ENCODE results near the gene PPP1R14B. TPM values are rescaled to one million over a fixed set of nuclear protein-coding genes. Genes with fewer than 3 reads are reported as not detected.
"Not testable (repeated sequence)": the region's sequence is repeated elsewhere in the genome, so short reads cannot be mapped to it uniquely, and the experiment has no call there.

Gene PPP1R14B
- total and polyA plus RNA-seq, 5 donors, result 75.3 to 146 (median 99.9) TPM

DNA sequence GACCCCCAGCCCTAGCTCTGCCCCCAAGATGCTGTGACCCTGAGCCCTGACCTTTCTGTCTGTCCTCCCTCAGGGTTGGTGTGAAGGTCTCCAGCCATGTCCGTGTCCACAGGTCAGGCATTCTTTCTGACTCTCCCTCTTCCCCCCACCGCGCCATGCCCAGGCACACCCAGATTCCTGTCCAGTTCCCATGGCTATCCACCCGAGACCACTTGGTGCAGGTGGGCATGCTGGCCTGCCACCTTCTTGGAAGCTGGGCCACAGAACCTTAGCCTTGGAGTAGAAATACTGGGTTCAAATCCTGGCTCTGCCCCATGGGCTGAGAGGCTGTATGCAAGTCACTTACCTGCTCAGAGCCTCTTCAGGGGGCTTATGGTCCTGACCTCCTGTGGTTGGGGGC is 2.3 kb upstream of the PPP1R14B start:
- H3K4me3 ChIP-seq (ENCODE audit: low read length), result no peak overlapping the region
- H3K27ac ChIP-seq (ENCODE audit: low read length), result no peak overlapping the region
- no peaks in the 10 kb centered on the region for H3K27me3 ChIP-seq (ENCODE audit: control insufficient read depth, insufficient read depth)
- intact Hi-C loops (cut with DNase I), result no loop called here
- H3K4me1 ChIP-seq (ENCODE audit: control insufficient read depth, insufficient read depth, low read length), result no peaks in the 10 kb centered on the region
- no peak for ATAC-seq
- DNase-seq, result peak in 1 of 3 donors; percentile 55
- H3K9me3 ChIP-seq (ENCODE audit: control insufficient read depth, low read length), result no peaks in the 10 kb centered on the region
- 95% methylated on average over 4 of the region's 4 CpGs for WGBS

DNA sequence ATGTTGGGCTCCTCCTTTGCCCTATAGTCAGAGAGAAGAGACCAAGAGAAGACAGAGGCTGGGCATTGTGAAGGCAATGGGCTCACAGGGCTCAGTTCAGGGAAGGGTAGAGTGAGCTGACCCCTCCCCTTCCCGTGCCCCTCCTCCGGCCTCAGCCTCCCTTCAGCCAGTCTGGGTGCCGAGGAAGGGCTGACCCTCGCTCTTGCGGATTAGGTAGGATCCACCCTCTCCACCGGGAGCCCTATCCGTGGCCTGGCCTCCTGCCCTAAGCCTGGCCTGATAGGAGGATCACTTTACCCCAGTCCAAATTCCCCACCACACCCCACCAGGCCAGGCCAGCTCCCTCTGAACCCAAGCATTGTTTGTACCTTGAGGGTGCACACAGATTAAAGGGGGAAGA is 1.8 kb upstream of the PPP1R14B start:
- intact Hi-C loops (cut with DNase I), result no loop called here
- 72% methylated on average over 7 of the region's 7 CpGs for WGBS
- peak in 2 of 3 donors; percentile 23 to 56 for DNase-seq

DNA sequence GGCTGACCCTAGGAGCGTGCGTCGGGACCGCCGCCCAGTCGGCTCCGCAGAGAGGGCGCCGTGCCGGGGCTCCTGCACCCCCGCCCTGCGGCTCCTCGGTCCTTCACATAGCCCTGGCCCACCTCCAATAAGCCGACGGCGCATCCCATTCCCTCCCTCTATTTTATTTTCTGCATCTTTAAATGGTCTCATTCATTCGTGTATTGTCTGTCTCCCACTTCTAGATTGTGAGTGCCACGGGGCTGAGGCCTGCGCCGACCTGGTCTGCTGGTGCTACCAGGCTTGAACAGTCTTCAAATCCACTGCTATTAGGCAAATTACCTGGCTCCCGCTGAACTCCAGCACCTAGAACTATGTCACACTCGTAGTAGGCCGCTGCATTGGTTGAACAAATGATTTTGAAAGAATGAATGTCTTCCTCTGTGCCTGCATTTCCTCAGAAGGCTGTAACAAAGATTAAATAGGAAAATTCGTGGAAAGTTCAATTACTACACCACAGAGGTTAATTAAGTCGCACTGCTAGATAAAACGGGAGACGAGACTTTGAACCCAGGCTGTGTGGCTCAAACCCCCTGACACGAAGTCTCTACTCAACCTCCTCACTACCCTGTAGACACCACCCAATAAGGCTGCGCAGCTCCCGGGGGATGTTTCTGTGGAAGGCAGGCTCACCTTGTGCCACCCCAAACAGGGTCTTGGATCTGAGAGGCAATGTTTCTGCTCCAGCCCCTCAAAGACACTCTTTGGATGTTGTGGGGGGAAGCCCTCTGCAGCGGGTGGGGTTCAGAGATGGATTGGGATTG is 1.2 kb upstream of the PPP1R14B start:
- Histone ChIP-seq H3K27ac (ENCODE audit: low read length) (peak overlapping the region; percentile 13), H3K4me3 (ENCODE audit: low read length) (peak overlapping the region; percentile 49), H3K27me3 (ENCODE audit: control insufficient read depth, insufficient read depth) (no peaks in the 10 kb centered on the region), H3K9me3 (ENCODE audit: control insufficient read depth, low read length) (no peaks in the 10 kb centered on the region), H3K4me1 (ENCODE audit: control insufficient read depth, insufficient read depth, low read length) (no peaks in the 10 kb centered on the region)
- intact Hi-C loops (cut with DNase I), result no loop called here
- WGBS, result 35% methylated on average over 31 of the region's 31 CpGs
- peak; percentile 1 to 2 for ATAC-seq
- peak in 1 of 3 donors; percentile 51 for DNase-seq

More for the DNA sequence above, 1.8 kb upstream of the PPP1R14B start:
- Histone ChIP-seq H3K27ac (ENCODE audit: low read length) (no peak overlapping the region), H3K27me3 (ENCODE audit: control insufficient read depth, insufficient read depth) (no peaks in the 10 kb centered on the region), H3K9me3 (ENCODE audit: control insufficient read depth, low read length) (no peaks in the 10 kb centered on the region), H3K4me3 (ENCODE audit: low read length) (no peak overlapping the region), H3K4me1 (ENCODE audit: control insufficient read depth, insufficient read depth, low read length) (no peaks in the 10 kb centered on the region)
- ATAC-seq, result no peak

DNA sequence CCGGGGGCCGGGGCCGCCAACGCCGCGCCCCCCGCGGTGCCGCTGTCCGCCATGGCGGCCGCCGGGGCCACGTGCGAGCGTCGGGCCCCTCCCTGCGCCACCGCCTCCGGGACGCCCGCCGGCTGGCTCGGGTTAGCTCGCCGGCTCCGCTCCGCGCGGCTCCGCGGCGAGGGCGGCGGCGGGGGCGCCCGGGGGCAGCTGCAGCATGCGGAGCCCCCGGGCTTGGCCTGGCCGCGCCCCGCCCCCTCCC is 197 bp downstream of the PPP1R14B start:
- 2% methylated on average over 39 of the region's 43 CpGs for WGBS
- DNase-seq, ATAC-seq: not testable (repeated sequence)

DNA sequence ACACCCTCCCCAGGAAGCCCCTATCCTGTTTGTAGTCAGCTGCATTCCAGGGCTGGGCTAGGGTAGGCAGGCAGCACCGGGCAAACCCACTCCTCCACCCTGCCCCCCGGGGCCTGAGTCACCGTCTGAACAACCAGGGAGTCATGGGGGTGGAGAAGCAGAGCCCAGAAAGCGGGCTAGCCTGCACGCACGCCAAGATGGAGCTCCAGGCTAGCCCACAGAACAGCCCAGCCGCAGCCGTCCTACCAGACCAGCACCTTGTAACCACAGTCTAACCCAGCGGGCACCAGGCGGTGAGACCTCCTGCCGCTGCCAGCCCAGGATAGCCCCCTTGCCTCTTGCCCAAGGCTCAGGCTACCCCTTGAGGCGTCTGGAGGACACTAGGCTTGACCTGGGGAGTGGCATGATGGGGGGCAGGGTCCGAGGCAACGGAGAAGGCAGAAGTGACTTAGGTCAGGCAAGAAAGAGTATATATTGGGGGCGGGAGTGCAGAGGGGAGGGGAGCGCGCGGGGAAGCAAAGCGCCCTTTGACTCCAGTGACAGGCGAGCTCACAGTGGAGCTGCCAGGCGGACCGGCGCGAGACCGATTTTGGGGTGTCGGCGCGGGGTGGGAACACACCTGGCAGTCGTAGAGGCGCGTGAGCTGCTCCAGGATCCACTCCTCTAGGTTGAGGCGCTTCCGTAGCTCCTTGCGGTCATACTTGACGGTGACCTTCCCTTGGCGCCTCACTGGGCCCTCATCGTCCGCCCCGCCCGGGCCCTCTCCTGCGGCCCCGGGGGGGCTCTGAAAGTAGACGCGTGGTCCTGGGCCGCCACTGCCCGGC is 734 bp downstream of the PPP1R14B start:
- intact Hi-C loops (cut with DNase I), result no loop called here
- peaks cover 4% of the 10 kb centered on the region for H3K4me1 ChIP-seq (ENCODE audit: control insufficient read depth, insufficient read depth, low read length)
- no peaks in the 10 kb centered on the region for H3K27me3 ChIP-seq (ENCODE audit: control insufficient read depth, insufficient read depth)
- no peaks in the 10 kb centered on the region for H3K9me3 ChIP-seq (ENCODE audit: control insufficient read depth, low read length)
- H3K4me3 ChIP-seq (ENCODE audit: low read length), result peak overlapping the region; percentile 49
- 1% methylated on average over 46 of the region's 46 CpGs for WGBS
- ATAC-seq (peak in 1 of 2 donors; percentile 1), DNase-seq (peak; percentile 82 to 90 (median 88))
- peak overlapping the region; percentile 65 for H3K27ac ChIP-seq (ENCODE audit: low read length)

More for the DNA sequence above, 197 bp downstream of the PPP1R14B start:
- peak overlapping the region; percentile 49 for H3K4me3 ChIP-seq (ENCODE audit: low read length)
- H3K27ac ChIP-seq (ENCODE audit: low read length); intact Hi-C loops (cut with DNase I); H3K9me3 ChIP-seq (ENCODE audit: control insufficient read depth, low read length); H3K4me1 ChIP-seq (ENCODE audit: control insufficient read depth, insufficient read depth, low read length); H3K27me3 ChIP-seq (ENCODE audit: control insufficient read depth, insufficient read depth): not testable (repeated sequence)

DNA sequence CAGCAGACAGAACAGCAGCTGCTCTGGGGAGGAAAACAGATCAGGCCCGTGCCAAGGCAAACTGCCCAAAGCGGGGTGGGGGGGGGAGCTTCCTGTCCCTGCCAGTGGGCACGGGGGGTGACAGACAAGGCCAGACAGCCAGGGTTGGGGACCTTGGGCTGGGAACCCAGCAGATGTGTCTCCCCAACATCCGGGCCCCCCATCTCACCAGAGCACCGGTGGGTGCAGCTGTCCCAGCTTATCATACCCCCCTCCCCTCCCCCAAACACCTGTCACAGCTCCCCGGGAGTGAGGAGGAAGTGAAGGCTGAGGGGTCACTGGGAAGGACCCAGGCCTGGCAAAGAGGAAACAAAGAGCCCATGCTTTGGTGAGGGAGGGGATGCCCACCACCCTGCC is 1.3 kb downstream of the PPP1R14B start:
- Histone ChIP-seq H3K27me3 (ENCODE audit: control insufficient read depth, insufficient read depth) (no peaks in the 10 kb centered on the region), H3K4me1 (ENCODE audit: control insufficient read depth, insufficient read depth, low read length) (peaks cover 5% of the 10 kb centered on the region), H3K4me3 (ENCODE audit: low read length) (peak overlapping the region; percentile 49), H3K27ac (ENCODE audit: low read length) (peak overlapping the region; percentile 65), H3K9me3 (ENCODE audit: control insufficient read depth, low read length) (no peaks in the 10 kb centered on the region)
- intact Hi-C loops (cut with DNase I), result no loop called here
- WGBS, result 9% methylated on average over 6 of the region's 6 CpGs
- DNase-seq, result peak; percentile 53 to 82 (median 77)
- no peak for ATAC-seq

DNA sequence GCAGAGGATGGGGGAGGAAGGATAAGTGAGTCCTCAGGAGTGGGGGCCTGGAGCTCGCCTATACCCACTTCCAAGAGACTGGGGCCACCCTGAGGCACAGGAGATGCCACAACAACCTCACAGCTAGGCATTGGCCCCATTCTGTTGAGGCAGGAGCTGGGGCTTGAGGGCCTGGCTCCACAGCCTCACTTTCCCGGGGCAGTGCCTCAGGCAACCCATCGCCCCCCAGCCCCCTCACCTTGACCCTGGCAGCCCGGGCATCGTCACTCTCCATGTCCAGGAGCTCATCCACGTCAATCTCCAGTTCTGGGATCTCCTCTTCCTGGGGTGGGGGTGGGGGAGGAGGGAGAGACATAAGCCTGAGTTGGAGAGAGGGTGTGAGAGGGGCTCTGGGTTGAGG is 1.8 kb downstream of the PPP1R14B start:
- Histone ChIP-seq H3K27me3 (ENCODE audit: control insufficient read depth, insufficient read depth) (no peaks in the 10 kb centered on the region), H3K27ac (ENCODE audit: low read length) (peak overlapping the region; percentile 65), H3K4me1 (ENCODE audit: control insufficient read depth, insufficient read depth, low read length) (peaks cover 7% of the 10 kb centered on the region), H3K4me3 (ENCODE audit: low read length) (no peak overlapping the region), H3K9me3 (ENCODE audit: control insufficient read depth, low read length) (no peaks in the 10 kb centered on the region)
- DNase-seq (no peak), ATAC-seq (no peak)
- WGBS, result 39% methylated on average over 6 of the region's 6 CpGs
- intact Hi-C loops (cut with DNase I), result no loop called here

DNA sequence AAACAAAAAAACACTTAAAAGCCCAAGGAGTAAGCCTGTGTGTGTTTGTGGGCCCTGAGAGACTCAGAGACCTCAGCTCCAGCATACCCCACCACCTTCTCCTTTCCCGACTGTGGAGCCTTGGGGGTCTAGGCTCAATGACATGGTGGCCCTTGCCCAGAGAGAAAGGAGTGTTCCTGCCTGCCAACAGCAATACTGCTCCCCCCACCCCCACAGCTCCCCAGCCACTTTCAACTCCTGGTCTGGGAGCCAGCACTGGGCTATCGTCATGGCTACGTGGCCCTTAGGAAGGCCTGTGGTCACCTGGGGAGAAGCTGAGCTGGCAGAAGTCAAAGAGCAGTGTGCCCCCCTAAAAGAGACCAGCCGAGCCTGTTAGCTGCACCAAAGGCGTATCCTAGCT is 2.6 kb downstream of the PPP1R14B start:
- WGBS, result 57% methylated on average over 5 of the region's 5 CpGs
- no peak for ATAC-seq
- no peak overlapping the region for H3K27ac ChIP-seq (ENCODE audit: low read length)

DNA sequence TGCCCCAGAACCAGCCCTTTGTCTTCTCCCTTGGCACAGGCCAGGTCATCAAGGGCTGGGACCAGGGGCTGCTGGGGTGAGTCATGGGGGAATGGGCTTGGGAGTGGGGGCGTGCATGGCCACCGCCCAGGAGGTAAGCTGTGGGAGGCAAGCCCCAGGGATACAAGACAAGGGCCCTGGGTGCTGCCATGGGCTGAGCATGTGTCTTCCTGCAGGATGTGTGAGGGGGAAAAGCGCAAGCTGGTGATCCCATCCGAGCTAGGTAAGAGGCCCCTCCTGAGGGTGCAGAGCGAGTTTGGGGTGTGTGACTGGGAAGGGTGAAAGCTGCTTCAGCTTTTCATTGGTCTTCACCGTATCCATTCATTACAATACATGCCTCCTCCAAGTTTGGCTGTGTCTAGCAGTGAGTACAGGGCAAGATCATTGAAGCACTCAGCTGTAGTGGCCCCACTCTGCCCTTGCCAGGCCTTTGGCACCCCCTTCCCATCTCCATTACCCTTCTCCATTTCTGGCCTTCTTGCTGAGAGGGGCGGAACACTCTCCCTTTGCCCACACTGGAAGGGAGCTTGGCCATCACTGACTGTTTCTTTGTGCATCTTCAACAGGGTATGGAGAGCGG is 3.4 kb downstream of the PPP1R14B start:
- Histone ChIP-seq H3K27me3 (ENCODE audit: control insufficient read depth, insufficient read depth) (no peaks in the 10 kb centered on the region), H3K27ac (ENCODE audit: low read length) (no peak overlapping the region), H3K4me1 (ENCODE audit: control insufficient read depth, insufficient read depth, low read length) (peaks cover 7% of the 10 kb centered on the region), H3K4me3 (ENCODE audit: low read length) (no peak overlapping the region), H3K9me3 (ENCODE audit: control insufficient read depth, low read length) (no peaks in the 10 kb centered on the region)
- intact Hi-C loops (cut with DNase I), result no loop called here
- DNase-seq (peak in 1 of 3 donors; percentile 73), ATAC-seq (no peak)
- WGBS, result 84% methylated on average over 8 of the region's 8 CpGs

More for the DNA sequence above, 2.6 kb downstream of the PPP1R14B start:
- Histone ChIP-seq H3K9me3 (ENCODE audit: control insufficient read depth, low read length) (no peaks in the 10 kb centered on the region), H3K4me3 (ENCODE audit: low read length) (no peak overlapping the region), H3K4me1 (ENCODE audit: control insufficient read depth, insufficient read depth, low read length) (peaks cover 7% of the 10 kb centered on the region), H3K27me3 (ENCODE audit: control insufficient read depth, insufficient read depth) (no peaks in the 10 kb centered on the region)
- no peak for DNase-seq
- intact Hi-C loops (cut with DNase I), result no loop called here

DNA sequence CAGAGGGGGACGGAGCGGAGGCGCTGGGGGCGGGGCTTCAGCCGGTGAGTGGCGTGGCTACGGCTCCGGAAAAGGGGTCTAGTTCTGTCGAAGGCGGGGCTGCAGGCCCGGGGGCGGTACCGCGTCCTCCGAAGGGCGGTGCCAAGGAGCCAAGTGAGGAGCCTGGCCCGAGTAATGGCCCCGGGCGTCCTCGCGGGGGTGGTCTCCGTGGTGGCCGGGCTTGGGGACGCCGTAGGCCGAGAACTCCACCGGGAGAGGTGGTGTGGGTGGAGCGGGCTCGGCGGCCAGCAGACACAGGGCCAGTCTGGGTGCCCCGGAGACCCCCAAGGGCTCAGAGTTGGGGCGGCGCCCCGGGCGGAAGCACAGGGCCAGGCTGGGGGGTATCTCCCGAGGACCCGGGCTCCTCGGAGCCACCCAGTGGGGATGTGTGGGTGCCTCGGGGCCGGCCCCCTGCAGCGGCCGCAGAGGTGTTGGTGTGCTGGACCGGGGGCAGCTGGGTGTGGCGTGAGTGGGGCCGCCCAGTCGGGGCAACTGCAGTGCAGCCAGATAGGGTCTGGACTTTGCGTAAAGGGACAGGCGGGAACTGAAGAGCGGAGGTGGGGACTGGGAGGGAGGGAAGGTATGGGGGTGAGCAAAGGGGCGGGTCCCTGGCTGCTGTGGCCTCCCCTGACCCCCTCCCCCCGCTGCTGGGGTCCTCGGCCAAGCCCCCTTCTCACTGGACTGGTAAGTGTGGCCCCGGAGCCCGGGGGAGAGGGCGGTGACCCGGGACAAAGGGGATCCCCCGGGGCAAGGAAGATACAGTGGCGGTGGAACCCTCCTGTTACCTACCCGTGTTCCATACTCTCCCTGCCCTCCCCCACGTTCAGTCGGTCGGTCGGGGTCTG is 5.0 kb downstream of the PPP1R14B start:
- intact Hi-C loops (cut with DNase I), result no loop called here
- DNase-seq (peak in 1 of 3 donors; percentile 72), ATAC-seq (peak; percentile 5 to 29)
- Histone ChIP-seq H3K9me3 (ENCODE audit: control insufficient read depth, low read length) (no peaks in the 10 kb centered on the region), H3K27ac (ENCODE audit: low read length) (peak overlapping the region; percentile 59), H3K4me1 (ENCODE audit: control insufficient read depth, insufficient read depth, low read length) (peaks cover 7% of the 10 kb centered on the region), H3K4me3 (ENCODE audit: low read length) (peak overlapping the region; percentile 81), H3K27me3 (ENCODE audit: control insufficient read depth, insufficient read depth) (no peaks in the 10 kb centered on the region)
- WGBS, result under 1% methylated on average over 63 of the region's 63 CpGs

Data from right cardiac atrium (tissue), 5 donors.